ENCODE results near the gene ZNF652.

ZNF652 gene

GRCh38 chr17:49343273-49343672 is 18.8 kb downstream of the ZNF652 start:
- TF ChIP-seq YY1 (IDR thresholded peaks at IDR 0.05; ENCODE audit: low read depth) (no peak), ZBTB7A (IDR thresholded peaks at IDR 0.05; ENCODE audit: low read depth) (no peak), EP300 (IDR thresholded peaks at IDR 0.05; ENCODE audit: borderline replicate concordance) (no peak), USF1 (IDR thresholded peaks at IDR 0.05) (no peak), TCF12 (IDR thresholded peaks at IDR 0.05; ENCODE audit: low read depth) (no peak)

GRCh38 chr17:49342575-49342936 is 19.5 kb downstream of the ZNF652 start:
- TF ChIP-seq EP300 (IDR thresholded peaks at IDR 0.05; ENCODE audit: borderline replicate concordance), result no peak
- no peak for TF ChIP-seq TCF12 (IDR thresholded peaks at IDR 0.05; ENCODE audit: low read depth)
- TF ChIP-seq ZBTB7A (IDR thresholded peaks at IDR 0.05; ENCODE audit: low read depth), result no peak
- no peak for TF ChIP-seq TAF1 (IDR thresholded peaks at IDR 0.05; ENCODE audit: low read depth)
- no peak for TF ChIP-seq CEBPB (IDR thresholded peaks at IDR 0.05)
- no peak for TF ChIP-seq CREB1 (IDR thresholded peaks at IDR 0.05; ENCODE audit: low read depth)
- no peak for TF ChIP-seq RAD21 (IDR thresholded peaks at IDR 0.05; ENCODE audit: low read depth)
- no peak for TF ChIP-seq FOXM1 (IDR thresholded peaks at IDR 0.05; ENCODE audit: borderline replicate concordance, low read depth)
- TF ChIP-seq MAX (IDR thresholded peaks at IDR 0.05), result no peak

- no peak for TF ChIP-seq EGR1 (IDR thresholded peaks at IDR 0.05)
- no peak for TF ChIP-seq TCF12 (IDR thresholded peaks at IDR 0.05; ENCODE audit: low read depth)
- TF ChIP-seq CREB1 (IDR thresholded peaks at IDR 0.05; ENCODE audit: low read depth), result no peak
- TF ChIP-seq NFIC (IDR thresholded peaks at IDR 0.05), result no peak
- no peak for TF ChIP-seq RAD21 (IDR thresholded peaks at IDR 0.05; ENCODE audit: low read depth)
- no peak for TF ChIP-seq TEAD4 (IDR thresholded peaks at IDR 0.05)
- no peak for TF ChIP-seq REST (IDR thresholded peaks at IDR 0.05; ENCODE audit: low read depth)
- TF ChIP-seq USF1 (IDR thresholded peaks at IDR 0.05), result no peak
- no peak for TF ChIP-seq TAF1 (IDR thresholded peaks at IDR 0.05; ENCODE audit: low read depth)
- no peak for TF ChIP-seq FOXM1 (IDR thresholded peaks at IDR 0.05; ENCODE audit: borderline replicate concordance, low read depth)
- no peak for TF ChIP-seq ZBTB7A (IDR thresholded peaks at IDR 0.05; ENCODE audit: low read depth)
- no peak for TF ChIP-seq EP300 (IDR thresholded peaks at IDR 0.05; ENCODE audit: borderline replicate concordance)
- no peak for TF ChIP-seq CEBPB (IDR thresholded peaks at IDR 0.05)
- TF ChIP-seq YY1 (IDR thresholded peaks at IDR 0.05; ENCODE audit: low read depth), result no peak
- no peak for TF ChIP-seq MAX (IDR thresholded peaks at IDR 0.05)
Observed at GRCh38 chr17:49341356-49341755, 20.7 kb downstream of the ZNF652 start.

- no peak for TF ChIP-seq EGR1 (IDR thresholded peaks at IDR 0.05)
- TF ChIP-seq CREB1 (IDR thresholded peaks at IDR 0.05; ENCODE audit: low read depth), result no peak
- no peak for TF ChIP-seq NFIC (IDR thresholded peaks at IDR 0.05)
- TF ChIP-seq USF1 (IDR thresholded peaks at IDR 0.05), result no peak
Observed at GRCh38 chr17:49339354-49339753, 22.7 kb downstream of the ZNF652 start.

- TF ChIP-seq EP300 (IDR thresholded peaks at IDR 0.05; ENCODE audit: borderline replicate concordance), result no peak
- no peak for TF ChIP-seq REST (IDR thresholded peaks at IDR 0.05; ENCODE audit: low read depth)
- TF ChIP-seq TAF1 (IDR thresholded peaks at IDR 0.05; ENCODE audit: low read depth), result no peak
- no peak for TF ChIP-seq CEBPB (IDR thresholded peaks at IDR 0.05)
- TF ChIP-seq MAX (IDR thresholded peaks at IDR 0.05), result no peak
- no peak for TF ChIP-seq YY1 (IDR thresholded peaks at IDR 0.05; ENCODE audit: low read depth)
- no peak for TF ChIP-seq FOXM1 (IDR thresholded peaks at IDR 0.05; ENCODE audit: borderline replicate concordance, low read depth)
- TF ChIP-seq TCF12 (IDR thresholded peaks at IDR 0.05; ENCODE audit: low read depth), result no peak
- TF ChIP-seq USF1 (IDR thresholded peaks at IDR 0.05), result no peak
- no peak for TF ChIP-seq RAD21 (IDR thresholded peaks at IDR 0.05; ENCODE audit: low read depth)
- TF ChIP-seq EGR1 (IDR thresholded peaks at IDR 0.05), result no peak
- TF ChIP-seq CREB1 (IDR thresholded peaks at IDR 0.05; ENCODE audit: low read depth), result no peak
- no peak for TF ChIP-seq NFIC (IDR thresholded peaks at IDR 0.05)
- no peak for TF ChIP-seq TEAD4 (IDR thresholded peaks at IDR 0.05)
Observed at GRCh38 chr17:49338883-49339282, 23.2 kb downstream of the ZNF652 start.
